NCI-H187 treated with DMSO at 0.1 percent for 48 hours (cell line): ENCODE data around the gene SLC38A3.
"Not testable (repeated sequence)": the region's sequence is repeated elsewhere in the genome, so short reads cannot be mapped to it uniquely, and the experiment has no call there.

Experiments used
- DNase-seq: peaks from one replicate; lab custom pipeline; 2025; lab: John Stamatoyannopoulos, UW

SLC38A3 gene

DNA sequence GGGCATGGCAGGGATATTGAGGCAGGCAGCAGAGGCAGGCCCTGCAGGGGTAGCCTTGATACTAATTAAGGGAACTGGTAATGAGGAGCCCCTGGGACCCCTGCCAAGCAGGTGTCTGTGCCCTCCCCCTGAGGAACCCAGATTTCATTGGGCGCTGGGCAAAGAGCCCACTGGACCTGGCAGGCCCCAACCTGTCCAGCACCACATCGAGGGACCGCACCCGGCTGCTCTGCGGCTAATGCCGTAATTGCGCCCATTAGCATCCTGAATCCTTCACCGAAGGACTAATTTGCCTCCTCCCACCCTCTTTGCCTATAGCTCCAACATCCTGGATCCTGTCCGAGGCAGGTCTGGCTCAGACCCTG, 50.2 kb downstream of the SLC38A3 start:
- no peak for DNase-seq

DNA sequence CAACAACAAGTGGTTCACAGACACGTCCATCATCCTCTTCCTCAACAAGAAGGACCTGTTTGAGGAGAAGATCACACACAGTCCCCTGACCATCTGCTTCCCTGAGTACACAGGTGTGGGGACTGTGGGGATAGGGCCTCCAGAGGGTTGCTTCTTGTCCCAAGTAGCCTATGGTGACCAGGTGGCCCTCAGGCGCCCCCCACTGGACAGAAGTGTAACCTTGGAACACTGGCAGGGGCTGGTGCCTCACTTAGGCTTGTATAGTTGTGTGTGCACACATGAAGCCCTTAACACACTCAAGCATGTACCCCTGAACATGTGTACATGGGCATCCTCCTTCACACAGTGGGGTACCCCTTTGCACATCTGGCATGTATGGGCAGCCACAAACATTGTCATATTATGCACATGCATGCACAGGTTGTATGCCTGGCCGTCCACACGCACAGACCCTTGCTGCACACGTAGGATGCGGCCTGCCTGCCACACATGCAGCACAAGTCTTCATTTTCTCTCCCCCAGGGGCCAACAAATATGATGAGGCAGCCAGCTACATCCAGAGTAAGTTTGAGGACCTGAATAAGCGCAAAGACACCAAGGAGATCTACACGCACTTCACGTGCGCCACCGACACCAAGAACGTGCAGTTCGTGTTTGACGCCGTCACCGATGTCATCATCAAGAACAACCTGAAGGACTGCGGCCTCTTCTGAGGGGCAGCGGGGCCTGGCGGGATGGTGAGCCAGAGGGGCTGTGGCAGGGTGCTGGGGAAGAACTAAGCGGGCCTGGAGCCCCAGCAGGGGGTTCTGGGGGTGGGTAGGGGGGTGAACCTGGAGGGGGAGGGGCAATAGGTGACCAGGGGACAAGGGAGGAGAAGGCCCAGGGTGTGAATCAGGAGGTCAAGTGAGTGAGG, 52.2 kb downstream of the SLC38A3 start:
- DNase-seq, result no peak

DNA sequence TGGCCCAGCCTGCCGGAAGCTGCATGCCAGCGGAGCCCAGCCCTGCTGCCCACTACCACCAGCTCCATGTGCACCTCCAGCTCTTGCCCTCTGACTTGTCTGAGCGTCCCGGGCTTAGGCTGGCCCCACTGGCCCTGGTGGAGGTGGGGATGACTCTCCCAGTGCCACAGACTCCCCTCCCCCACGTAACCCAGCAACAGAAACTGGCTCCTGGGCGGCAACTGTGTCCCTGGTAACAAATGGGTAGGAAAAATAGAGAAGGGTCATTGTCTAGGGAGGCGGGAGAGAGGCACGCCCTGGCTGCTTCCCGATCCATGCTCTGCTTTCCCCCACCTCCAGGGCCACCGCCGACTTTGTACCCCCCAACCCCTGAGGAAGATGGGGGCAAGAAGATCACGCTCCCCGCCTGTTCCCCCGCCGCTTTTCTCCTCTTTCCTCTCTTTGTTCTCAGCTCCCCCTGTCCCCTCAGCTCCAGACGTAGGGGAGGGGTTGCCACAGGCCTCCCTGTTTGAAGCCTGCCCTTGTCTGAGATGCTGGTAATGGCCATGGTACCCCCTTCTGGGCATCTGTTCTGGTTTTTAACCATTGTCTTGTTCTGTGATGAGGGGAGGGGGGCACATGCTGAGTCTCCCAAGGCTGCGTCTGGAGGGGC, 53.1 kb downstream of the SLC38A3 start:
- no peak for DNase-seq

DNA sequence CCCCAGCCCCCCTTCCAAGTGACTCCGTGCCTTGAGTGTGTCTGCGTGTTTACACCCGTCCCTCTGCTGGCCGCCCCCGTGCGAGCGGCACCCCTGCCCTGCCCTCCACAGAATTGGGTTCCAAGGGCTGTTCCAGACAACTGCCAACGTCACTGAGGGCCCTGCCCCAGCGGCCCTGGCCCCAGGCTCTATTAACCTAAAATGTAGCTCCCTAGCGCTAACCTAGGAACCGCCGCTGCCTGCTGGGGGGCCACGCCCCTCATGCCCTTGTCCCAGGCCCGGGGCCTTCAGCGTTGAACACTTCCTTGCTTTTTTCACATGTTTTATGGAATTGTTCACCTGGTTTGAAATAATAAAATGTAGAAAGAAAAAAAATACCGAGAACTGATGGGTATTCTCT, 53.9 kb downstream of the SLC38A3 start:
- no peak for DNase-seq

DNA sequence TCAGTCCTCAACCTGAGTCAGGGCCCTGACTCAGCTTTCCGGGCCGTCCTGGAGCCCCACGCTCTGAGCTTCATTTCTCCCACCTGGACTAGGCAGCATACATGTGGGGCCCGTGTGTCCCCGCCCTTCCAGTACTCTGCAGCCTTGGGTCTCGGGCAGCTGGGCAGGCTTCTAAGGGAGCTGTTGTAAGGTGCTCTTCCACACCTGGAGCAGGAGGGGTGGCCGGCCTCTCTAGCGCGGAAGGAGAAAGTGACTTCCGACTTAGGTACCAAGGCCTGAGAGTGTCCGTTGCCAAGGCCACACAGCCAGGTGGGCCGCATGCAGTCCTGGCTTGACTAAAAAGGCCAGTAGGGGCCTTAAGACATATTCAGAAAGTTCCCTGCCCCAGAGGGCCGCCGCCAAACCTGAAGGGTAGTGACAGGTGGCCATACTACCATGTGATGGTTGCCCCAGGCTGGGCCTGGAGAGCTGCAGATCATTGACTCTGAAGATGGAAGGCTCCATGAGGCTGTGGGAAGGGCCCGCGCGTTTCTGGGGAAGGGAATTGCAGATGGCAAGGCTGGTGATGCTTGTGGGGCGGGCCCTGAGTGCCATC, 54.5 kb downstream of the SLC38A3 start:
- DNase-seq, result no peak

DNA sequence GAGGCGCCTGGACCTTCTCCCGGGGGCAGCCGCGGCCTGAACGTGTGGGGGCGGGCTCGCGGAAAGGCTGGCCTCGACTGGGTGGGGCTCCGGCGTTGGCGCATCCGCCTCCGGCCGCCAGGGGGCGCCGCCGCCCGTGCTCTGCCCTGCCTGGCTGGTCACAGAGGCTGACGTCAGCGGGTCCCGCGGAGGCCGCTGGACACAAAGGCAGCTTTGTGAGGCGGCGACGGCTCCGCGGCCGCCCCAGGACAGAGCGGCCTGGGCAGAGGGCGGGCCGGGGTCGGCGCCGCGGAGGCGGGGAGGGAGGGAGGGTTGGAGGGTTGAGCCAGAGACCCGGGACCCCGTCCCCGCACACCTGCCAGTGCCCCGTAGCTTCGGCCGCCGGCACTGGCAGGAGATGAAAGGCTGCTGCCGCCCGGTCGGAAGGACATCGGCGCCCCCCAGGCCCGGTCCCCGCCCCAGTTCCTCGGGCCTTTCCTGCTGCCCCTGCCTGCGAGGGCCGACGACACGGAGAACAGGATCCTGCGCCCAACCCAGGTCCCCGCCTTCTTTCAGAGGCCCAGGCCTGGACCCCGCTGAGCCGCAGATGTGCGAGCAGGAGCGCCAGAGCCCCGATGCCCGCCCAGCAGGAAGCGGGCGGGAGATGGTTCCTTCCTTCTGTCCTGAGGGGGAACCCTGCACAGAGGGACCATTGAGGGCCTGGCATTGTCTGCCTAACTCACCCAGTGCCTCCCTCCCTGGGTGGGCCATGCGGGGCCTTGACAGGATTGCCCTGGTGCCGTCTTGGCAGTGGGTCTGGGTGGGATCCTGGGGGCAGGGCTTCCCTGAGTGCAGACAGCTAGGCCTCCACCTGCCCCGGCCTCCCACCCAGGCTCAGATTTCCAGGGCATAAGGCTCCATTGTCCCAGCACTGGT, 55.2 kb downstream of the SLC38A3 start:
- no peak for DNase-seq

DNA sequence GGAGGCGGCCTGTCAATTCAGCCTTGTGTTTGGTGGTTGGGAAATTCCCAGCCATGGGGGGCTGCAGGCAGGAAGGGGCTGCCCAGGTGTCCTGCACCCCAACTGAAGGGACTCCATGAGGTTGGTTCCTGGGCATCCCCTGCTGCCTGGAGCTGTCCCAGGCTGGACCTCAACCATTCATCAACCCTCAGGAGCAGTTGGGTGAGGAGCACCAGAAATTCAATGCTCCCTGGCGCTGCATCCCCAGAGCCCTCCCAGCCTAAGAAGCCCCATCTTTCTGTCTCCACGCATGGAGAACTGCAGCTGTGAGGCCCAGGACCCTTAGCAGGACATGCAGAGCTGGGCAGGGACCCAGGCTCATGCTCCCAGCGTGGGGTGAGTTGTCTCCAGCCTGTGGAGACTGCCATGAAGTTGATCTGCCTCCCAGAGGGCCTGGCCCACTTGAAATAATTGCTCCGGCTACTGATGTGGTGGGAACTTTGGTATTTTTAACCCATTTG, 55.9 kb downstream of the SLC38A3 start:
- DNase-seq, result no peak

DNA sequence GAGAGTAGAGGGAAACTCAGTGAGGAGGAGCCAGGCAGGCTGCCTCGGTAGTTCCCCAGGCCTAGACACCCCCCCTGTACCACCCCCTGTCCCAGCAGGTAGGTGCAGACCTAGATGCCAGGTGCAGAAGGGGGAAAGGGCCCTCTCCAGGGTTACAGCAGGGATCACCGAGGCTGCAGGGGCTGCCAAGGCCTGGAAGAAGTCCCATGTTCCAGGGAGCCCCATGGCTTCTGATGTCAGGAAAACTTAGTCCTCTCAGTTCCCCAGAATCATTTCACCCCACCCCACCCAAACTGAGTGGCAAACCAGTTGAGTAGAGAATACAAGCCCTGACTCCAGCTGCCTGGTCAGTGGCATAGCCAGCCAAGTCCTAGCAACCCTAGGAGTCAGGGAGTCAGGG, 56.4 kb downstream of the SLC38A3 start:
- no peak for DNase-seq

DNA sequence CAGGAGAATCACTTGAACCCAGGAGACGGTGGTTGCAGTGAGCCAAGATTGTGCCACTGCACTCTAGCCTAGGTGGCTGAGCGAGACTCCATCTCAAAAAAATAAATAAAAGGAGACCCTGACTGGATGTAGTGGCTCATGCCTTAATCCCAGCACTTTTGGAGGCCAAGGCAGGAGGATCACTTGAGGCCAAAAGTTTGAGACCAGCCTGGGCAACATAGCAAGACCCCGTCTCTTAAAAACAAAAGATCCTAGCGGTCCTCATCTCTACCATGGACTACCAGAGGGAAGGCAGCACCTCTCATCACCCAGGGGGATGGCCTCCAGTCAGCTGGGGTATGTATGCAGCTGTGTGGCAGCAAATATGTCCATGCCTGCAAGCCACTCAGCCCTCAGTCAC, 57.1 kb downstream of the SLC38A3 start:
- DNase-seq, result not testable (repeated sequence)

DNA sequence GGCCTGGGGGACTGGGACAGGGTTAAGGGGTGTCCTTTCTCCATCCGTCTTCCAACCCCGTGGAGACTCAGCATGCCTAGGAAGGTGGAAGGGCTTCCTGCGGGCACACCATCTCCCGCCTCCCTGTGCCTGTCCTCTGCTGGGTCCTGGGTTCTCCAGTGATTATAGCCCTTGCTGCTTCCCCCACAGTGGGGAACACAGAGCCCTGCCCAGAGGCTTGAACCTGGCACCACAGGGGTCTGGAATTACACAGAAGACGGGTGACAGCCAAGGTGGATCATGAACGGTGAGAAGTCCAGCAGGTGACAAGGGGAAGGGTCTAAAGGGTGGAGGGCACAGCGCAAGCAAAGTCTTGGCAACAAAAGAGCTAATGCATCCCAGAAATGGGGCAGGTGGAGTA, 57.7 kb downstream of the SLC38A3 start:
- DNase-seq, result no peak

DNA sequence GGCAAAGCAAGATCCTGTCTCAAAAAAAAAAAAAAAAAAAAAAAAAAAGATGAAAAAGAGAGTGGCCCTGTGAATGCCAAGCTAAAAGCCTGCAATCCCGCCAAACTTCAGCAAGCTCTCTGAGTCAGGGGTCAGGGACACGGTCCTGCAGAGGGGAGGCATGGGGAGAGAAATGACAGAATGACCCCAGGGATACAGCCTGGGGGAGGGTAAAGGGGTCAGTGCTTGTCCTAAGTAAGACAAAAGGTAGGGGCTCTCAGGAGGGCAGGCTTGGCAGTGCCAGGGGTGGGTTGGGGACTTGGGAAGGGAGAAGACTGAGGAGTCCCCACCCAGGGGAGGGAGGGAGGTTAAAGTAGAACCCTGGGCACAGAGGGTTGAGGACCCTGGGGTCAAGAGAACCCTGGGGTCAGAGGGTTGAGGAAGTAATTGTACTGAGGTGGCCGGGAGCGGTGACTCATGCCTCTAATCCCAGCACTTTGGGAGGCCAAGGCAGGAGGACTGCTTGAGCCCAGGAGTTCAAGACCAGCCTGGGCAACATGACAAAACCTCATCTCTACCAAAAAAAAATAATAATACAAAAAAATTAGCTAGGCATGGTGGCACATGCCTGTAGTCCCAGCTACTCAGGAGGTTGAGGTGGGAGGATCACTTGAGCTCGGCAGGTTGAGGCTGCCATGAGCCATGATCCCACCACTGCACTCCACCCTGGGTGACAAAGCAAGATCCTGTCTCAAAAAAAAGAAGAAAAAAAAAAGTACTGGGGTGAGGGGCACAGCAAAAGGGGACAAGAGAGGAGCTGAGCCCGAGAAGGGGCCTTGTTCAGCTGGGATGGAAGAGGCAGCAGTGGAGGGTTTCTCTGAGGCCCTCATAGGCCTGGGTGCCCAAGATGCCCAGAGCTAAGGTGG, 58.7 kb downstream of the SLC38A3 start:
- DNase-seq, result no peak

DNA sequence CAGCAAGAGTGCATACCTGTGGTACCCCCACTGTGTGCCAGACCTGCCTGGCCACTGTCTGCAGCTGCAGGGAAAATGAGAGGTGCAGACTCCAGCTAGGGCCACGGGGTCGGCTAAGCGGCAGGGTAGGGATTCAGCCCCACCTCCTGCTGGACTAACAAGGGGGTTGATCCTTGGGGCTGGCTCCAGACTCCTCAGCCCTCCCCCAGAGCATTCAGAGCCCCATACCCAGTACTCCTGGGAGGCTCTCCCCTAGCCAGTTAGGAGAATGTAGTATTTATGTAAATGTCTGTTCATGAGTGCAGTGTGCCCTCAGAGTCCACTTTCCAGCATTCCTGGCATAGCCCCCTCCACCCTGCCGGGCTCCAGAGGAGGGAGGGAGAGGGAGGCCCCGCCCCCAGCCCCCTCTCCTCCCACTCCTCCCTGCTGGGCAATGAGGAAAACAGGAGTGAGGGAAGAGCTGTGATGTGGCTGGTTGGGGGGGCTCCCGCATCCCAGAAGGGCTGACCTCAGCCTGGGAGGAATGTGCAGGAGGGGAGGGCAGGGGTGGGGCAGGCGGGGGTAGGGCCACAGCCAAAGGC, 59.4 kb downstream of the SLC38A3 start:
- DNase-seq, result no peak

DNA sequence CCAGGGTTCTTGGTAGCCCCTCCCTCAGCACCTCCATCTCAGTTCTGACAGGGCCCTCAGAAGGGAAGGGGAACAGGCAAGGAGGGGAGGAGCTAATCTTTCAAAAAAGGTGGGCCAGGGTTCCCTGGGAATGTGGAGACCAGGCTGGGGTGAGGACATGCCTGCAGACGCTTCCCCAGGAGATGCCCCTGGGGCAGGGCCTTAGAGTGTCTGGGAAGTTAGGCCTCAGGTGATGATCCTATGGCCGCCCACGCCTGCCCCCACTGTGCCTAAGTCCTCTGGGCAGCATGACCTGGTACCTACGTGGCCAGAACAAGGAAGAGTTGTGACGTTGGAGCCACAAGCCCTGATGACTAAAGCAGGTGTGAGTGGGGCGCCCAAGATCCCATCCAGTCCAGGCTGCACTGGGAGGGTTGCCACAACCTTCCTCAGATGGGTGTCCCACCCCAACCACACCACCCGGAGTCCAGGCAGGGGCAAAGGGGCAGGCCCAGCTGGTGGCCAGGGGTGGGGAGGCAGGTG, 60.0 kb downstream of the SLC38A3 start:
- DNase-seq, result no peak

DNA sequence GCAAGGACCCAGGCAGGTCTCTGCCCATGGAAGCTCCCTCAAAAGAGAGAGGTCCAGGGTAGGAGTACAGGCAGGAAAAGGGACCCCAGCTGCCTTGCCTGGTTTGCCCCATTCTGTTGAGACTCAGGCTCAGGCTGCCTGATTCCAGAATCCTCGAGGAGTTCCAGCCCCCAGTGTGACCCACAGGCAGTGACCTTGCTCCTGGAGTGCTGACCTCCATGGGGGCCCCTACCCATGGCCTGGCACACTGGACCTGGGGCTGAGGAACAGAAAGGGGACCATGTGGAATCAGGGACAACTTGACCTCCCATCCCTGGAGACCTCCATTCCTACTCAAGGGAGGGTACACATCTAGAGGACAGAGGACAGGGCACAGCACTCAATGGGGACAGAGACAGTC, 60.5 kb downstream of the SLC38A3 start:
- no peak for DNase-seq

DNA sequence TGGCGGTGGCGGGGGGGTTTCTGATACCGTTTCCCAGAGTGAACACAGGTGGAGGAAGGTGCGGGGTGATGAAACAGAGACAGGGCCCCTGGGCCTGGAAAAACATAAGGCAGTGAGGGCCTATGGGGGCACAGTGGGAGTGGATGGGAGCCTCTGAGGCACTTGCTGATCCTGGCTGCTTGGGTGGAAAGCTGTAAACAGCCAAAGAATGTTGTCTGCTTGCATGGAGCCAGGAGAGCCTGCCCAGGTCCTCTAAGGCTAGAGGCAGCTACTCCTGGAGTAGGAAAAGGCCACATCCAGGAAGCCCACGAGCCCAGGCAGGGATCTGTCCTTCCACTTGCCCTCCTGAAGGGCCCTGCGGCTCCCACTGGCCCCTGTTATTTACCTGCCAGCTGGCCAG, 60.9 kb downstream of the SLC38A3 start:
- no peak for DNase-seq

DNA sequence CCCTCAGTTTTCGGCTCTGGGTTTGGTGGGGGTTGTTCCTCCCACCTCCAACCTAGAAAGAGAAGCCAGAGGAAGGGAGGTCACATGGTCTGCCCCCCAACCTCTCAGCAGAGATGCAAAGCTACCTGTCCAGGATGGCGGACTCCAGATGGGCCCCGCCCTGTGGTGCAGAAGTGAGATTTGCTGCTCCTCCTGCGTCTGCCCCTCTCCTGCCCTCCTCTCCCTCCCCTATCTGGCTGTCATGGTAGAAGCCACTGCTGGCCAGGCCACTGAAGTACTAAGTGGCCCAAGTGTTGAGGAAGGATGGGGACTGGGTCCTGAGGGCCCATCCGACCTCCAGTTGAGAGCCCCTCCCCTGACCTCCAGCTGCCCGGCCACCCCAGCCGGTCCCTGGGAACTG, 61.8 kb downstream of the SLC38A3 start:
- DNase-seq, result no peak

DNA sequence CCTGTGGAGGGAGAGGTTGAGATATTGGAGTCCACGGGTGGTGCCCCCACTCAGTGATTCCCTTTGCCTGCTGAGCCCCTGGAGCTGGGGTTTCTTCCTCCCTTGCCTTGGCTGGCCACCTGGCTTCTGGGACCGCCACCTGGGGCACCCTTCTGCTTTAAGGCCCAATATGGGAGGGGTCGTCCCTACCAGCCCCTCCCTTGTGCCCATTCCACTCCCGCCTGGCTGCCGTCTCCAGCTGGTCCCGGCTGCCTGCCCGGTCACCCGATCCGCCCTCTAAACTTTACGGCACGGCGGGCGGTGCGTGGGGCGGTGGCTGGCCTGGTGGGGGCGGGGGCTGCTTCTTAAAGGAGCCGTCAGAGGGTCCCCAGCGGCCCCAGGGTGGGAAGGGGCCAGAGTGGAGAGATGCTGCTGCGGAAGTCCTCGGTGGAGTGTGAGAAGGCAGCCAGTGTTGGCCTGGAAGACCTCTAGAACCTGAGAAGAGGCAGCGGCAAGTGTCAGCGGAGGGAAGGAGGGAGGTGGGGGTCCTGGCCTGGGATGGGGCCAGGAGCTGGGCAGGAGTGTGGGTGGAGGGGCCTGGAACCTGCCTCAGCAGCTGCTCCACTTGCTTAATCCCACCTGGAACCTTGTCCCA, 62.3 kb downstream of the SLC38A3 start:
- no peak for DNase-seq

DNA sequence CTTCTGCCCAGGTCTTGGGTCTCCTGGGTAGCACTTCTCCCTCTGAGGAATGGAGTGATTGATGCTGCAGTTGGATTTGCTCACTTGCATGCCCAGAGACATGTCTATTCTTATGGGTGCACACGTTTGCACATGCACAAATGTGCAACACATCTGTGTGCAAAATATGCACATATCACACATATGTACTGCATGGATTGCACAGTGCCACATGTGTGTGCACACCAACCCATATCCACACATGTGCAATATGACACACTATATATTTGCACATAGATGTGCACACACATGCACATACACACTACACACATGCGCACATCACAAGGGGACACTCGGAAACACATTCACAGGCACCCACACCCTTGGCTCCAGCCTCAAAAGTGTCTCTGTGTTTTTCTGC, 63.2 kb downstream of the SLC38A3 start:
- no peak for DNase-seq

DNA sequence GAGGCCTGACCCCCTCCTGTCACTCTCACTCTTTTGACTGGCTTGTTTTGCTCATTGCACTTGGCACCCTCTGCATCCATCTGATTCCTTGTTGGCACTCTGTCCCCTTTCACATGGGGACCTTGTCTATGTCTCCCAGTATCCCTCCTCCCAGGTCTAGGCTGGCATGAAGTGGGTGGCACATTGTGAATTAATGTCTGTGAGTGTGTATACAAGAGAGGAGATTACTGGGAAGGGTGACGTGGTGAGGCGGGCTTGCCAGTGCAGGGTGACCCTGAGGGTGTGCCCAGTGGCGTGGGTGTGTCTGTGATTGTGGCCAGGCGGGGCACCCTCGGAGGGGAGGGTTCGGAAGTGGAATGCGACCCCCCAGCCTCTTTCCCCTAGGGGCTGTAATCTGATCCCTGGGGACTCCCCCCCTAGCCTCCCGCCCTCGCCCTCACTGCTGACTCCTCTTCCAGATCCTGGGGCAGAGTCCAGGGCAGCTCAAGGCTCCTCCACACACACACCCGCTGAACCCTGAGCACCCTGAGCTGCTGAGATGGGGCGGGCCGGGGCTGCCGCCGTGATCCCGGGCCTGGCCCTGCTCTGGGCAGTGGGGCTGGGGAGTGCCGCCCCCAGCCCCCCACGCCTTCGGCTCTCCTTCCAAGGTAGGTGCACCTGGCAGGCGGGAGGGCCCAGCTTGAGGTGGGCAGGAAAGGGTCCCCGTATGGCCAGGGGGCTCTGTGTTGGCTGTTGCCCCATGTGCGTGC, 63.8 kb downstream of the SLC38A3 start, which contains the start of gene SEMA3B:
Gene SEMA3B, plus strand, starts transcription at position 445 of the 749 bp plus-strand sequence. Its CDS starts 94 bp downstream, at position 539.
- no peak for DNase-seq
